ENCODE data around the gene DECR2.
"Not testable (repeated sequence)": the region's sequence is repeated elsewhere in the genome, so short reads cannot be mapped to it uniquely, and the experiment has no call there.

Gene DECR2

GRCh38 chr16:400061-400591 lies 1.6 kb upstream of the DECR2 start:
- no peak for DNase-seq

- DNase-seq, result no peak
These were observed 3.3 kb downstream of the DECR2 start for GRCh38 chr16:404971-405486.

- DNase-seq, result no peak
These were observed 4.1 kb downstream of the DECR2 start for GRCh38 chr16:405548-406506.

- no peak for DNase-seq
These were observed 5.6 kb downstream of the DECR2 start for GRCh38 chr16:407253-407652.

GRCh38 chr16:410516-411178 lies 9.0 kb downstream of the DECR2 start:
- DNase-seq, result no peak

- DNase-seq, result no peak
These were observed 10.0 kb downstream of the DECR2 start for GRCh38 chr16:411576-412265.

- no peak for DNase-seq
These were observed 12.9 kb downstream of the DECR2 start for GRCh38 chr16:414395-415169.

GRCh38 chr16:415170-415498 lies 13.4 kb downstream of the DECR2 start:
- not testable (repeated sequence) for DNase-seq

- DNase-seq, result not testable (repeated sequence)
These were observed 20.5 kb downstream of the DECR2 start for GRCh38 chr16:422179-422578.

- peak in 11 of 14 donors; percentile 29 to 83 (median 47) for DNase-seq
These were observed 22.4 kb downstream of the DECR2 start for GRCh38 chr16:424033-424622.

GRCh38 chr16:424623-425081 lies 23.0 kb downstream of the DECR2 start:
- peak in 10 of 14 donors; percentile 41 to 79 (median 66) for DNase-seq

GRCh38 chr16:425082-425718 lies 23.5 kb downstream of the DECR2 start, which contains the start of gene RAB11FIP3:
RAB11FIP3 (plus strand) TSS chr16:425649; CDS start chr16:426007, 358 bp downstream.
- peak; percentile 18 to 88 (median 81) for DNase-seq

- no peak for DNase-seq
These were observed 24.0 kb downstream of the DECR2 start for GRCh38 chr16:425740-426114.

- DNase-seq, result peak in 5 of 14 donors; percentile 13 to 36 (median 31)
These were observed 24.6 kb downstream of the DECR2 start for GRCh38 chr16:426115-426905.

GRCh38 chr16:426906-427249 lies 25.2 kb downstream of the DECR2 start:
- DNase-seq, result peak in 4 of 14 donors; percentile 9 to 32 (median 20)

GRCh38 chr16:427250-427649 lies 25.6 kb downstream of the DECR2 start:
- no peak for DNase-seq

- DNase-seq, result no peak
These were observed 29.2 kb downstream of the DECR2 start for GRCh38 chr16:430904-431303.

- no peak for DNase-seq
These were observed 38.9 kb downstream of the DECR2 start for GRCh38 chr16:440627-441026.

- no peak for DNase-seq
These were observed 39.8 kb downstream of the DECR2 start for GRCh38 chr16:441447-441846.

- DNase-seq, result no peak
These were observed 41.3 kb downstream of the DECR2 start for GRCh38 chr16:442976-443375.
